ENCODE results near the gene SERPINI1. TPM values are rescaled to one million over a fixed set of nuclear protein-coding genes. Genes with fewer than 3 reads are reported as not detected.

Gene SERPINI1
- total and polyA plus RNA-seq, 9 donors, result 6.3 to 15.0 (median 9.1) TPM

DNA sequence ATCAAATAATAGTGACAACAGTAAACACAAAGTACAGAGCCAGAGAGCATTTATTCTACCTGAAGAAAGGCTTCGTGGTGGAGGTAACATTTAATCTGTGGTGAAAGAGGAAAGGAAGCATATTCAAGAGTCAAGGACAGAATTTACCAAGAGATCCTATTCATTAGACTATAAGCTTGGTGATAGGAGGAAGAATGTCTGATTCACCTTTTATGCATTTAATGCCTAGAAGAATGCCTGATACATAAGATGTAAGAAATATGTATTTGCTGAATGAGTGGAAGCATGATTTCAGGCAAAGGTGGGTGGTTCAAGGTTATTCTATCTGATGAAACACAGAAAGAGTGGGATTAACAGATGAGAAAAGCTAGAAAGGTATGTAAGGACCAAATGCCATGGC, 119.8 kb downstream of the SERPINI1 start:
- Histone ChIP-seq H3K27ac (ENCODE audit: low read length) (no peak overlapping the region), H3K27me3 (ENCODE audit: control insufficient read depth, insufficient read depth, low read length) (no peaks in the 10 kb centered on the region), H3K4me1 (ENCODE audit: control insufficient read depth, insufficient read depth, low read length) (no peaks in the 10 kb centered on the region), H3K9me3 (replicated peaks; ENCODE audit: control insufficient read depth, low read depth, low read length) (no peaks in the 10 kb centered on the region), H3K4me3 (ENCODE audit: low read length) (no peak overlapping the region), H3K36me3 (ENCODE audit: control insufficient read depth, insufficient read depth, low read length) (no peaks in the 10 kb centered on the region)
- no peak for DNase-seq
- no CpG with 5 or more reads among the region's 1 CpG for WGBS (ENCODE audit: insufficient coverage)

DNA sequence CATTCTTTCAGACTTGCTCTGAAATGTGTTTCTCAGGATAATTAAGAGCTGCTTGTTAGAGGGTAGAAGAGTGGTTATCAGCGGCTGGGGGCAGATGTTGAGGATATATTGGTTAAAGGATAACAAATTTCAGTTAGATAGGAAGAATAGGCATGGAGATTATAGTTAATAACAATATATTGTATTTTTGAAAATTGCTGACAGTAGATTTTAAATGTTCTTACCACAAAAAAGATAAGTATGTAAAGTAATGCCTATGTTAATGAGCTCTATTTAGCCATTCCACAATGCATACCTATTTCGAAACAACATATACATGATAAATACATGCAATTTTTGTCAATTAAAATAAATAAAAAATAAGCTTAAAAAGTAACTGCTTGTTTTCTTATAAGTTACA, 123.3 kb downstream of the SERPINI1 start:
- Histone ChIP-seq H3K4me1 (ENCODE audit: control insufficient read depth, insufficient read depth, low read length) (peaks cover under 1% of the 10 kb centered on the region), H3K27ac (ENCODE audit: low read length) (no peak overlapping the region), H3K9me3 (replicated peaks; ENCODE audit: control insufficient read depth, low read depth, low read length) (no peaks in the 10 kb centered on the region), H3K36me3 (ENCODE audit: control insufficient read depth, insufficient read depth, low read length) (no peaks in the 10 kb centered on the region), H3K4me3 (ENCODE audit: low read length) (no peak overlapping the region), H3K27me3 (ENCODE audit: control insufficient read depth, insufficient read depth, low read length) (no peaks in the 10 kb centered on the region)
- no peak for DNase-seq
- no CpG with 5 or more reads among the region's 2 CpGs for WGBS (ENCODE audit: insufficient coverage)

DNA sequence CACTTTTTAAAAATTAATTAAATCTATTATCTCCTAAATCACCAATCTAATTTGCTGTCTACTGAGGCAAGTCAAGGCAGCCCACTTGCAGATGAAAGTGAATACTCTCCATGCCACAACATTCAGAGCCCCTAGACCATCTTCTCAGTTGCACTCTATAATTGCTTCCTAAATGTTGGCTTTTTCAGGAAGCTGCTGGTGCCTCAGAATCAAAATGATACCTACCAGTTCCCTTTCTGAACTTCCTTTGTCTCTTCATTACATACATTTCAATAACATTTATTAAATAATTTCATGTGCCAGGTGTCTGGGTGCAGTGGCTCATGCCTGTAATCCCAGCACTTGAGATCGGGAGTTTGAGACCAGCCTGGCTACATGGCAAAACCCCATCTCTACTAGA, 124.1 kb downstream of the SERPINI1 start:
- Histone ChIP-seq H3K27me3 (ENCODE audit: control insufficient read depth, insufficient read depth, low read length) (no peaks in the 10 kb centered on the region), H3K36me3 (ENCODE audit: control insufficient read depth, insufficient read depth, low read length) (no peaks in the 10 kb centered on the region), H3K27ac (ENCODE audit: low read length) (no peak overlapping the region), H3K9me3 (replicated peaks; ENCODE audit: control insufficient read depth, low read depth, low read length) (no peaks in the 10 kb centered on the region), H3K4me1 (ENCODE audit: control insufficient read depth, insufficient read depth, low read length) (peaks cover 6% of the 10 kb centered on the region), H3K4me3 (ENCODE audit: low read length) (no peak overlapping the region)
- DNase-seq, result peak; percentile 26
- no CpG with 5 or more reads among the region's 1 CpG for WGBS (ENCODE audit: insufficient coverage)

DNA sequence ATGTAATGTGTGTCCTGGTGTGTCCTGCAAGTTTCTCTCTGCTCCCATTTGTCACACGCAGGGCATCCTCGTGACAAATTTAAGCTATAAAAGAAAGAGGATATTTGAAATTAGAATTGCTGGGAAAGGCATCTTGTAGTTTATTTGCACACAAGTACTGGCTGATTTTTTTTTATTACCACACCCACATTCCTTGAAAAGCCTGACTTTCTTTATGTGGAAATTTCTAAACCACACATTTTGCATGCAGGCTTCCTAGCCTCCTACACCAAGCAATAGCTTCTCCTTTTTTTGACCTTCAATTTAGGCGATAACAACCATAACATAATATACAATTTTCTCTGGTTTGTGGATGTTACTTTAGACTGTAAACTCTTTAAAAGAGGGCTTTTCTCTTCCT, 126.1 kb downstream of the SERPINI1 start:
- no CpG with 5 or more reads among the region's 3 CpGs for WGBS (ENCODE audit: insufficient coverage)
- H3K4me3 ChIP-seq (ENCODE audit: low read length), result no peak overlapping the region
- no peaks in the 10 kb centered on the region for H3K27me3 ChIP-seq (ENCODE audit: control insufficient read depth, insufficient read depth, low read length)
- peak; percentile 32 for DNase-seq
- no peak overlapping the region for H3K27ac ChIP-seq (ENCODE audit: low read length)
- peaks cover 6% of the 10 kb centered on the region for H3K4me1 ChIP-seq (ENCODE audit: control insufficient read depth, insufficient read depth, low read length)
- H3K9me3 ChIP-seq (replicated peaks; ENCODE audit: control insufficient read depth, low read depth, low read length), result no peaks in the 10 kb centered on the region
- no peaks in the 10 kb centered on the region for H3K36me3 ChIP-seq (ENCODE audit: control insufficient read depth, insufficient read depth, low read length)

GRCh38 chr3:167862104-167862730, 126.7 kb downstream of the SERPINI1 start:
- 83% methylated on average over 1 of the region's 6 CpGs for WGBS (ENCODE audit: insufficient coverage)
- Histone ChIP-seq H3K36me3 (ENCODE audit: control insufficient read depth, insufficient read depth, low read length) (no peaks in the 10 kb centered on the region), H3K4me1 (ENCODE audit: control insufficient read depth, insufficient read depth, low read length) (peaks cover 6% of the 10 kb centered on the region), H3K9me3 (replicated peaks; ENCODE audit: control insufficient read depth, low read depth, low read length) (no peaks in the 10 kb centered on the region), H3K27ac (ENCODE audit: low read length) (peak overlapping the region; percentile 61), H3K27me3 (ENCODE audit: control insufficient read depth, insufficient read depth, low read length) (no peaks in the 10 kb centered on the region), H3K4me3 (ENCODE audit: low read length) (no peak overlapping the region)
- no peak for DNase-seq

GRCh38 chr3:167863811-167864551, 128.5 kb downstream of the SERPINI1 start:
- 85% methylated on average over 7 of the region's 9 CpGs for WGBS (ENCODE audit: insufficient coverage)
- H3K36me3 ChIP-seq (ENCODE audit: control insufficient read depth, insufficient read depth, low read length), result no peaks in the 10 kb centered on the region
- H3K9me3 ChIP-seq (replicated peaks; ENCODE audit: control insufficient read depth, low read depth, low read length), result no peaks in the 10 kb centered on the region
- peaks cover 6% of the 10 kb centered on the region for H3K4me1 ChIP-seq (ENCODE audit: control insufficient read depth, insufficient read depth, low read length)
- no peak for DNase-seq
- H3K27ac ChIP-seq (ENCODE audit: low read length), result peak overlapping the region; percentile 83
- H3K4me3 ChIP-seq (ENCODE audit: low read length), result no peak overlapping the region
- no peaks in the 10 kb centered on the region for H3K27me3 ChIP-seq (ENCODE audit: control insufficient read depth, insufficient read depth, low read length)

DNA sequence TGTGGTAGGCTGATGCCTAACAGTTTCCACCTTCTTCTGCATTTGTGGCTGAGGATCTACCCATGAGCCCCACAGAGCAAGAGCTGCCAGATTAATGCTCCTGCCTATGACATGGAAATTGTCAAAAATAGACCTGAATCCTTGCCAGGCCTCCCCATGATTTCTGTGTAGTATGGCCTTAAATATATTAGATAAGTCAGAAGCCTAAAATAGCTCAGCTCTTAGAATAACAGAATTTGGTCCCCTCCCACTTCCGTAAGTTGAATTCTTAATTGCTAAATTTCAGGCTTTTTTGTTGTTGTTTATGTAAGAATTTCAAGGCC, 129.0 kb downstream of the SERPINI1 start:
- Histone ChIP-seq H3K27ac (ENCODE audit: low read length) (peak overlapping the region; percentile 83), H3K36me3 (ENCODE audit: control insufficient read depth, insufficient read depth, low read length) (no peaks in the 10 kb centered on the region), H3K4me1 (ENCODE audit: control insufficient read depth, insufficient read depth, low read length) (peaks cover 6% of the 10 kb centered on the region), H3K4me3 (ENCODE audit: low read length) (no peak overlapping the region), H3K9me3 (replicated peaks; ENCODE audit: control insufficient read depth, low read depth, low read length) (no peaks in the 10 kb centered on the region), H3K27me3 (ENCODE audit: control insufficient read depth, insufficient read depth, low read length) (no peaks in the 10 kb centered on the region)
- WGBS (ENCODE audit: insufficient coverage), result no CpG with 5 or more reads among the region's 1 CpG
- peak; percentile 81 for DNase-seq

GRCh38 chr3:167866331-167866730, 130.8 kb downstream of the SERPINI1 start:
- peaks cover 6% of the 10 kb centered on the region for H3K4me1 ChIP-seq (ENCODE audit: control insufficient read depth, insufficient read depth, low read length)
- no CpG with 5 or more reads among the region's 1 CpG for WGBS (ENCODE audit: insufficient coverage)
- H3K9me3 ChIP-seq (replicated peaks; ENCODE audit: control insufficient read depth, low read depth, low read length), result no peaks in the 10 kb centered on the region
- H3K27ac ChIP-seq (ENCODE audit: low read length), result peak overlapping the region; percentile 43
- no peaks in the 10 kb centered on the region for H3K27me3 ChIP-seq (ENCODE audit: control insufficient read depth, insufficient read depth, low read length)
- no peak overlapping the region for H3K4me3 ChIP-seq (ENCODE audit: low read length)
- H3K36me3 ChIP-seq (ENCODE audit: control insufficient read depth, insufficient read depth, low read length), result no peaks in the 10 kb centered on the region
- DNase-seq, result no peak

DNA sequence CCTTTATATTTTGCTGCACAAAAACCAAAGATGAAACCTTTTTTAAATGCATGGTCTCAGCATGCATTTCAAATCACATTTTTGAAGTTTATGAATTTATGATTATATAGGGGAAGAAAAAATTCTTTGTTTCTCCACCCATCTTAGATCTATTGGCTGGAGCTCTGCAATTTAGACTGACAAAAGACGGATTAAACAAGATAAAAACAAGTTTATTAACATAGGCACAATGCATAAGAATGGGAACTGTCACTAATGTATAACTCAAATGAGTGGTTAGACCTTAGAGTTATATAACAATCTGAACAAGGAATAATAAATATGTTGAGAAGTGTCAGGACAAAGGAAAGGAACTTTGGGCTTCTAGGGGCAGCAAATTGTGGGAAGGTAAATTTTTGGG, 132.5 kb downstream of the SERPINI1 start:
- no peaks in the 10 kb centered on the region for H3K36me3 ChIP-seq (ENCODE audit: control insufficient read depth, insufficient read depth, low read length)
- peaks cover 6% of the 10 kb centered on the region for H3K4me1 ChIP-seq (ENCODE audit: control insufficient read depth, insufficient read depth, low read length)
- no peaks in the 10 kb centered on the region for H3K27me3 ChIP-seq (ENCODE audit: control insufficient read depth, insufficient read depth, low read length)
- WGBS (ENCODE audit: insufficient coverage), result no CpG with 5 or more reads among the region's 1 CpG
- no peak overlapping the region for H3K27ac ChIP-seq (ENCODE audit: low read length)
- no peak for DNase-seq
- H3K4me3 ChIP-seq (ENCODE audit: low read length), result no peak overlapping the region
- no peaks in the 10 kb centered on the region for H3K9me3 ChIP-seq (replicated peaks; ENCODE audit: control insufficient read depth, low read depth, low read length)

DNA sequence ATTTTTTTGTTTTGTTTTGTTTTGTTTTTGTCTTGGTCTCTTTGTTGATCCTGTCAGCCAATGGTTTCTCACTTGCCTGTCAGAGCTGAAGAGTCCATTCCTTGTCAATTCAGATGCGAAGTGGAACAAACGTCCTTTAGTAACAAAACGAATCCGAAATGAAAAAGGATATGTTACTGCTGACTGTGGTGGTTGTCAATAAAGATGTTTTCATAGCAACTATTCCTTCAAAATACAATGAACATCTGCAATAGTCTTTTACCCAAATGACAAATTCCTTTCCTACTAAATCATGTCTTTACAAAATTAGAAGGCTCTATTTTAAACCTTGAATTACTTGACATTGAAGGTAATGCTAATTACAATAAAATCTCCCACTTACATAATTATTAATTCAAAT, 134.7 kb downstream of the SERPINI1 start:
- Histone ChIP-seq H3K27me3 (ENCODE audit: control insufficient read depth, insufficient read depth, low read length) (no peaks in the 10 kb centered on the region), H3K4me1 (ENCODE audit: control insufficient read depth, insufficient read depth, low read length) (no peaks in the 10 kb centered on the region), H3K4me3 (ENCODE audit: low read length) (no peak overlapping the region), H3K36me3 (ENCODE audit: control insufficient read depth, insufficient read depth, low read length) (no peaks in the 10 kb centered on the region), H3K9me3 (replicated peaks; ENCODE audit: control insufficient read depth, low read depth, low read length) (no peaks in the 10 kb centered on the region), H3K27ac (ENCODE audit: low read length) (peak overlapping the region; percentile 90)
- no CpG with 5 or more reads among the region's 4 CpGs for WGBS (ENCODE audit: insufficient coverage)
- peak; percentile 75 for DNase-seq
